ENCODE data around the gene USP22. TPM values are rescaled to one million over a fixed set of nuclear protein-coding genes. Genes with fewer than 3 reads are reported as not detected.

Gene USP22
- total and polyA plus RNA-seq, 8 donors, result 22.7 to 102 (median 75.5) TPM

DNA sequence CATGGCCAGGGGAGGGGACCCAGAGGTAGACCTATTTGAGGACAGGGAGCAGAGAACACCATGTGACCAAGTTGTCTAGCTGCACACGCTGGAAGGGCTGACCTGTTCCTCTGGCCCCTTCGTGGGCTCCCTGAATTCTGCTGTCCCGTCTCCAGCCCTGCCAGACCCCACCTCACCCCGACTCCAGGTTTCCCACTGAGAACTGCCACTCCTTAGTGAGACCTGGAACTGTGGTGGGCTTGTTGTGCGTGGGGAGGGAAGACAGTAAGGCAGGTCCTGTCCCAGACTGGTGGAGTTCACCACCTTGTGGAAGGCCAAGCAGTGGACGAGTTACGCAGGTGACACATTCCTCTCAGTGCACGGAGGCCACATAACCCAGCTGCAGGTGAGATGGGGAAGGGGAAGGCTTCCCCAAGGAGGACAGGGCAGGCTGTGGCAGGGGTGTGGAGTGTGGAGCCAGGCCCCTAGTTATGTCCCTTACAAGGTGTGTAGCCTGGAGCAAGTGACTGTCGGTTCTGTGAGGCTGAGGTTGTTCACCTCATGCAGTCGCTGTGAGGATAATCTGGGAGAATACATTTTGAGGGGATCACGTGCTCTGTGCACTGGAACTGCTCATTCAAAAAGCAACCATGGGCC is 54.7 kb downstream of the USP22 start:
- Histone ChIP-seq H3K27ac (no peak overlapping the region), H3K4me3 (no peak overlapping the region), H3K9me3 (no peaks in the 10 kb centered on the region), H3K36me3 (no peaks in the 10 kb centered on the region), H3K4me1 (no peaks in the 10 kb centered on the region), H3K27me3 (no peaks in the 10 kb centered on the region)
- FAIRE-seq, result no peak
- 83 to 87% methylated on average over 11 of the region's 11 CpGs for WGBS, 2 donors
- ATAC-seq, result no peak
- peak in 1 of 6 donors; percentile 21 for DNase-seq
- intact Hi-C loops (cut with DNase I), result no loop called here
- TF ChIP-seq, protein P1, sequence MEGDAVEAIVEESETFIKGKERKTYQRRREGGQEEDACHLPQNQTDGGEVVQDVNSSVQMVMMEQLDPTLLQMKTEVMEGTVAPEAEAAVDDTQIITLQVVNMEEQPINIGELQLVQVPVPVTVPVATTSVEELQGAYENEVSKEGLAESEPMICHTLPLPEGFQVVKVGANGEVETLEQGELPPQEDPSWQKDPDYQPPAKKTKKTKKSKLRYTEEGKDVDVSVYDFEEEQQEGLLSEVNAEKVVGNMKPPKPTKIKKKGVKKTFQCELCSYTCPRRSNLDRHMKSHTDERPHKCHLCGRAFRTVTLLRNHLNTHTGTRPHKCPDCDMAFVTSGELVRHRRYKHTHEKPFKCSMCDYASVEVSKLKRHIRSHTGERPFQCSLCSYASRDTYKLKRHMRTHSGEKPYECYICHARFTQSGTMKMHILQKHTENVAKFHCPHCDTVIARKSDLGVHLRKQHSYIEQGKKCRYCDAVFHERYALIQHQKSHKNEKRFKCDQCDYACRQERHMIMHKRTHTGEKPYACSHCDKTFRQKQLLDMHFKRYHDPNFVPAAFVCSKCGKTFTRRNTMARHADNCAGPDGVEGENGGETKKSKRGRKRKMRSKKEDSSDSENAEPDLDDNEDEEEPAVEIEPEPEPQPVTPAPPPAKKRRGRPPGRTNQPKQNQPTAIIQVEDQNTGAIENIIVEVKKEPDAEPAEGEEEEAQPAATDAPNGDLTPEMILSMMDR (IDR thresholded peaks at IDR 0.05), result no peak

- Histone ChIP-seq H3K27ac (no peak overlapping the region), H3K36me3 (no peaks in the 10 kb centered on the region), H3K27me3 (no peaks in the 10 kb centered on the region), H3K4me1 (no peaks in the 10 kb centered on the region), H3K9me3 (no peaks in the 10 kb centered on the region), H3K4me3 (no peak overlapping the region)
- ATAC-seq (no peak), FAIRE-seq (no peak), DNase-seq (peak in 2 of 6 donors; percentile 0 to 47)
- intact Hi-C loops (cut with DNase I), result no loop called here
- TF ChIP-seq, protein P1 (IDR thresholded peaks at IDR 0.05), result no peak
- 89 to 99% methylated on average over 5 of the region's 5 CpGs for WGBS, 2 donors
These were observed 55.3 kb downstream of the USP22 start for GRCh38 chr17:20987511-20987910.

- Histone ChIP-seq H3K9me3 (no peaks in the 10 kb centered on the region), H3K27me3 (no peaks in the 10 kb centered on the region), H3K4me3 (no peak overlapping the region), H3K4me1 (no peaks in the 10 kb centered on the region), H3K27ac (no peak overlapping the region), H3K36me3 (no peaks in the 10 kb centered on the region)
- intact Hi-C loops (cut with DNase I), result no loop called here
- no peak for FAIRE-seq
- WGBS, 2 donors, result 90 to 96% methylated on average over 7 of the region's 7 CpGs
- no peak for DNase-seq
- TF ChIP-seq, protein P1 (IDR thresholded peaks at IDR 0.05), result no peak
- no peak for ATAC-seq
These were observed 55.9 kb downstream of the USP22 start for GRCh38 chr17:20986767-20987510.

GRCh38 chr17:20983359-20983637 is 59.5 kb downstream of the USP22 start:
- ATAC-seq, result no peak
- no peaks in the 10 kb centered on the region for H3K36me3 ChIP-seq
- H3K27me3 ChIP-seq, result no peaks in the 10 kb centered on the region
- H3K27ac ChIP-seq, result no peak overlapping the region
- TF ChIP-seq, protein P1 (IDR thresholded peaks at IDR 0.05), result no peak
- no peak for DNase-seq
- H3K9me3 ChIP-seq, result no peaks in the 10 kb centered on the region
- no peak for FAIRE-seq
- whole genome bisulfite sequencing, 2 donors, result 71 to 81% methylated on average over 3 of the region's 3 CpGs
- intact Hi-C loops (cut with DNase I), result no loop called here
- peaks cover 0 to 12% (median 0%) of the 10 kb centered on the region in 3 donors for H3K4me1 ChIP-seq
- H3K4me3 ChIP-seq, result no peak overlapping the region

All from pancreas (tissue), 10 donors.